ENCODE data around the gene CDC42SE2. TPM values are rescaled to one million over a fixed set of nuclear protein-coding genes. Genes with fewer than 3 reads are reported as not detected.
"Not testable (repeated sequence)": the region's sequence is repeated elsewhere in the genome, so short reads cannot be mapped to it uniquely, and the experiment has no call there.

Gene CDC42SE2
- total RNA-seq, 2 donors from 2014 or later: 74.2 to 110 TPM

DNA sequence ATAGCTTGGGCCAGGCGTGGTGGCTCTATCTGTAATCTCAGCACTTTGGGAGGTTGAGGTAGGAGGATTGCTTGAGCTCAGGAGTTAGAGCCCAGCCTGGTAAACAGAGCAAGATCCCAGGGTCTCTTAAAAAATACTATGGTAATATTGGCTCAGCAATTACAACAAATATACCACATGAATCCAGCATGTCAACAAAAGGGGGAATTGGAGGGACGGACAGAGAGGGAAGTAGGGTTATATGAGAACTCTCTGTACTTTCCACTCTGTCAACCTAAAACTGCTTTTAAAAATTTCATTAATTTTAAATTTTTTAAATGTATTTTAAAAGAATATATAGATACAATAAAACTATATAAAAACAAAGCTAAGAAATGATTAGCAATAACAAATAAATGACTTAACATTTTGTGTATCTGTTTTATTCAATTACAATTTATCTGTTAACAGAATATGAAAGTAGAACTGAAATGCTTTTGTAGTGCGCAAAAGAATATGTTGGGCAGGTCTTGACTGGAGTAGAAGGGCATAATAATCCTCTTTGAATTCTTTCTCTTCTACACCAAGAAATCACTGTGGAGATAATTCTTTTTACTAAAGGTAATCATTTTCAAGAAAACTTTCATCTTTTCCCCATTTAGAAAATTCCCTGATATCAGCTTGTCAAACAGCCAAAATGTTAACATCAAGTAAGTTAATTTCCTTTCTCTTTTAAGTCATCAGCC, 12.9 kb upstream of the CDC42SE2 start:
- no peak overlapping the region for H3K9ac ChIP-seq (ENCODE audit: low read depth in 2 of 2, low read length in 2 of 2)
- intact Hi-C loops (cut with DNase I): no loop called here
- no peak for DNase-seq
- H3K4me1 ChIP-seq: no peaks in the 10 kb centered on the region
- no peaks in the 10 kb centered on the region for H3K36me3 ChIP-seq
- H3K27me3 ChIP-seq: no peaks in the 10 kb centered on the region
- no peaks in the 10 kb centered on the region for H3K9me3 ChIP-seq
- TF ChIP-seq, protein P1, sequence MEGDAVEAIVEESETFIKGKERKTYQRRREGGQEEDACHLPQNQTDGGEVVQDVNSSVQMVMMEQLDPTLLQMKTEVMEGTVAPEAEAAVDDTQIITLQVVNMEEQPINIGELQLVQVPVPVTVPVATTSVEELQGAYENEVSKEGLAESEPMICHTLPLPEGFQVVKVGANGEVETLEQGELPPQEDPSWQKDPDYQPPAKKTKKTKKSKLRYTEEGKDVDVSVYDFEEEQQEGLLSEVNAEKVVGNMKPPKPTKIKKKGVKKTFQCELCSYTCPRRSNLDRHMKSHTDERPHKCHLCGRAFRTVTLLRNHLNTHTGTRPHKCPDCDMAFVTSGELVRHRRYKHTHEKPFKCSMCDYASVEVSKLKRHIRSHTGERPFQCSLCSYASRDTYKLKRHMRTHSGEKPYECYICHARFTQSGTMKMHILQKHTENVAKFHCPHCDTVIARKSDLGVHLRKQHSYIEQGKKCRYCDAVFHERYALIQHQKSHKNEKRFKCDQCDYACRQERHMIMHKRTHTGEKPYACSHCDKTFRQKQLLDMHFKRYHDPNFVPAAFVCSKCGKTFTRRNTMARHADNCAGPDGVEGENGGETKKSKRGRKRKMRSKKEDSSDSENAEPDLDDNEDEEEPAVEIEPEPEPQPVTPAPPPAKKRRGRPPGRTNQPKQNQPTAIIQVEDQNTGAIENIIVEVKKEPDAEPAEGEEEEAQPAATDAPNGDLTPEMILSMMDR (IDR thresholded peaks at IDR 0.05): no peak
- H3K4me3 ChIP-seq: no peak overlapping the region
- no peak overlapping the region for H3K27ac ChIP-seq

DNA sequence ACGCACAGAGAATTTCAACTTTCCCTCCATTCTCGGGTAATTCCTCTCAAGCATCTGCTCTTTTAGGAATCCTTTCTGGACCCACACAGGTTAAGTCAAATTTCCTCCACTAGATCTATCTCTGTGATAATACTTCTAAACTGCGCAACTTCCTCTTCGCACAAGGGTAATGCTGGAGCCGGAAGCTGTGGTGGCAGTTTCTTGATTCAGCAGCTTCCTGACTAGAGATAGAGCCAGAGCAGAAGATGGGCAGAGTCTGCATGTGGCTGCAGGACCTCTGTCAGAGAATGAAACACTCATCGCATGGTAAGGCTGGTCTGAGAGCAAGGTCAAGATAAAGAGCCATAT, 11.1 kb upstream of the CDC42SE2 start:
- intact Hi-C loops (cut with DNase I): no loop called here
- peak overlapping the region in 1 of 2 donors; percentile 24 for H3K9ac ChIP-seq (ENCODE audit: low read depth in 2 of 2, low read length in 2 of 2)
- peak overlapping the region; percentile 54 for H3K27ac ChIP-seq
- TF ChIP-seq, protein P1 (IDR thresholded peaks at IDR 0.05): no peak
- H3K9me3 ChIP-seq: no peaks in the 10 kb centered on the region
- peak; percentile 63 for DNase-seq
- no peaks in the 10 kb centered on the region for H3K4me1 ChIP-seq
- peak overlapping the region; percentile 16 for H3K4me3 ChIP-seq
- no peaks in the 10 kb centered on the region for H3K27me3 ChIP-seq
- no peaks in the 10 kb centered on the region for H3K36me3 ChIP-seq

DNA sequence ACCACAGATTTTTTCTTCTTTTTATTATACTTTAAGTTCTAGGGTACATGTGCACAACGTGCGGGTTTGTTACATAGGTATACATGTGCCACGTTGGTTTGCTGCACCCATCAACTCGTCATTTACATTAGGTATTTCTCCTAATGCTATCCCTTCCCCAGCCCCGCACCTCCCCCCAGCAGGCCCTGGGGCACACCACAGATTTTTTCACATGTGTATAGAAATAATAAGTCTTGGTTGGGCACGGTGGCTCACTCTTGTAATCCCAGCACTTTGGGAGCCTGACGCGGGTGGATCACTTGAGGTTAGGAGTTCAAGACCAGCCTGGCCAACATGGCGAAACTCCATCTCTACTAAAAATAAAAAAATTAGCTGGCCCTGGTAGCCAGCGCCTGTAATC, 9.8 kb upstream of the CDC42SE2 start:
- H3K9me3 ChIP-seq; H3K27ac ChIP-seq; DNase-seq; H3K36me3 ChIP-seq; H3K4me3 ChIP-seq; intact Hi-C loops (cut with DNase I); H3K4me1 ChIP-seq; H3K27me3 ChIP-seq; H3K9ac ChIP-seq (ENCODE audit: low read depth in 2 of 2, low read length in 2 of 2): not testable (repeated sequence)

DNA sequence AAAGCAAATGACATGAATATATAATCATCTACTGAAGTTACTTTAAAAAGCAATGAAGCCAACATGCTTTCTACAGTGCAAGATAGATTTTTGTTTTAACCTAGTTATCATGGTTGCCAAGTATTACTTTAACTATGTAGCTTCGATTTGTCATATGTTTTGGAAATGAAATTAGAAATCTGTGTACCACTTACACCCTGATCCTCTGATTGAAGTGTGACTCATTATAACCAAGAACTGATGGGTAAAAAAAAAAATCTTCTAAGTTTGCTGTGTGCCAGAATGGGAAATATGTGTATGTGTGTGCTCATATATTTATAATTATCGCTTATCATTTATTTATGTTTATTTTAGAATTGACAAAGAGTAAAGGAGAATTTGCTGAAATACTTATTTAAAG, 9.1 kb upstream of the CDC42SE2 start:
- Histone ChIP-seq H3K36me3 (no peaks in the 10 kb centered on the region), H3K9me3 (no peaks in the 10 kb centered on the region), H3K4me1 (no peaks in the 10 kb centered on the region), H3K9ac (ENCODE audit: low read depth in 2 of 2, low read length in 2 of 2) (no peak overlapping the region), H3K27me3 (no peaks in the 10 kb centered on the region), H3K27ac (no peak overlapping the region), H3K4me3 (no peak overlapping the region)
- intact Hi-C loops (cut with DNase I): no loop called here
- DNase-seq: no peak
- TF ChIP-seq, protein P1 (IDR thresholded peaks at IDR 0.05): no peak

DNA sequence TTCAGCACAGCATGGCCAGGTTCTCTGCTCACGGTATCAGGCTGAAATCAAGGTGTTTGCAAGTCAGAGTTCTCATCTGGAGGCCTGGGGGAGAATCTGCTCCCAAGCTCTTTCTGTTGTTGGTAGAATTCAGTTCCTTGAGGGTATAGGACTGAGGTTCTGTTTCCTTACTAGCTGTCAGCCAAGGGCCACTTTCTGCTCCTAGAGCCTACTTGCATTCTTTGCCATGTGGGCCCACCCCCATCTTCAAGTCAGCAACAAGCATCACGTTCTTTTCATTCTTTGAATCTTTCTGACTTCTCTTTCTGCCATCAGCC, 7.4 kb upstream of the CDC42SE2 start:
- Histone ChIP-seq H3K27ac (peak overlapping the region; percentile 44), H3K9ac (ENCODE audit: low read depth in 2 of 2, low read length in 2 of 2) (no peak overlapping the region), H3K27me3 (no peaks in the 10 kb centered on the region), H3K4me1 (no peaks in the 10 kb centered on the region), H3K4me3 (no peak overlapping the region), H3K36me3 (no peaks in the 10 kb centered on the region), H3K9me3 (no peaks in the 10 kb centered on the region)
- intact Hi-C loops (cut with DNase I): no loop called here
- TF ChIP-seq, protein P1 (IDR thresholded peaks at IDR 0.05): no peak
- DNase-seq: no peak

DNA sequence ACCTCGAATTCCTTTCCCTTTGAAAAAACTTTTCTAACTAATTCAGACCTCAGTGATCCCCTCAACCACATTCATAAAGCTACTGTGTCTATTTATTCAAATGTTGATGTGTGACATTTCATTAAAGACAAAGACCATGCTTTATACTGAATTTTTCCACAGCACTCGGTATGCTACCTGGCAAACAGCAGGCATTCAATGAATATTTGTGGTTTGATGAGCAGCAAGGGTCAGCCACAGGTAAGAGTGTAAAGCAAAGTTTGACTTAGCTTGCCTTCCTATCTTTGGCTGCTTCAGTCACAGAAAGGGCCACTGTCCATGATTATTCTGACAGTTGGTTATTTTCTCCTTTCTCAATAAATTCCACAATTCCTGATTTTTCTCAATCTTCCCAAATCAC, 5.1 kb upstream of the CDC42SE2 start:
- H3K27ac ChIP-seq: peak overlapping the region; percentile 58
- intact Hi-C loops (cut with DNase I): no loop called here

More for the DNA sequence above, 5.1 kb upstream of the CDC42SE2 start:
- Histone ChIP-seq H3K27me3 (no peaks in the 10 kb centered on the region), H3K4me3 (no peak overlapping the region), H3K9me3 (no peaks in the 10 kb centered on the region), H3K36me3 (no peaks in the 10 kb centered on the region), H3K9ac (ENCODE audit: low read depth in 2 of 2, low read length in 2 of 2) (no peak overlapping the region), H3K4me1 (no peaks in the 10 kb centered on the region)
- TF ChIP-seq, protein P1 (IDR thresholded peaks at IDR 0.05): no peak
- no peak for DNase-seq
